HG03439 (cell line): ENCODE data around the gene SHISA9.

ENCODE experiments used
- ATAC-seq: cut with Tn5 transposase; IDR thresholded peaks from one replicate; pipeline ENCODE4 v1.9.1; 2021; ENCODE audit warnings: mild to moderate bottlenecking, moderate library complexity; ENCODE audit not compliant: unreplicated experiment

The SHISA9 gene

GRCh38 chr16:13244770-13245169, 343.4 kb downstream of the SHISA9 start:
- no peak for ATAC-seq

DNA sequence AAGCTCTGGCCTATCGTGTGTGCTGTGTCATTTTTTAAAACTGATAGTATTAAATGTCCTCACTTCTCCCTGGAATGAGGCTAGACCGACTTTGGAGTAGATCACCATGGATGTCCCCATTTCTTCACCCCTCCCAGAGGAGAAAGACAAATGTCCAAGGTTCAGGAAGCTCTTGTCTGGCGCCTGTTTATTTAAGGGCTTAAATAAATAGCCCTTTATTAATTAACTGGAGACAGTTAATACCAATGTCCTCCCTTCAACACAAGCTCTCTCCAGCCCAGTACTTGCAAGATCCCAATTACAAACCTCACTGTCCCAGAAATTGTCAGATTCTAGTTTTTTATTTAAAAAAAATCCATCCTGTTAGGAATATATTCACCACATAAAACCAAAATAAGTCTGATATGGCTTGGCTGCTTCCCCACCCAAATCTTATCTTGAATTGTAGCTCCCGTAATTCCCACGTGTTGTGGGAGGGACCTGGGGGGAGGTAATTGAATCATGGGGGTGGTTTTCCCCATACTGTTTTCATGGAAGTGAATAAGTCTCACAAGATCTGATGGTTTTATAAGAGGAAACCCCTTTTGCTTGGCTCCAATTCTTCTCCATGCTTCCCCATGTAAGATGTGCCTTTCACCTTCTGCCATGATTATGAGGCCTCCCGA, 344.4 kb downstream of the SHISA9 start:
- no peak for ATAC-seq

- no peak for ATAC-seq
These were observed 353.7 kb downstream of the SHISA9 start for GRCh38 chr16:13254998-13255614.

DNA sequence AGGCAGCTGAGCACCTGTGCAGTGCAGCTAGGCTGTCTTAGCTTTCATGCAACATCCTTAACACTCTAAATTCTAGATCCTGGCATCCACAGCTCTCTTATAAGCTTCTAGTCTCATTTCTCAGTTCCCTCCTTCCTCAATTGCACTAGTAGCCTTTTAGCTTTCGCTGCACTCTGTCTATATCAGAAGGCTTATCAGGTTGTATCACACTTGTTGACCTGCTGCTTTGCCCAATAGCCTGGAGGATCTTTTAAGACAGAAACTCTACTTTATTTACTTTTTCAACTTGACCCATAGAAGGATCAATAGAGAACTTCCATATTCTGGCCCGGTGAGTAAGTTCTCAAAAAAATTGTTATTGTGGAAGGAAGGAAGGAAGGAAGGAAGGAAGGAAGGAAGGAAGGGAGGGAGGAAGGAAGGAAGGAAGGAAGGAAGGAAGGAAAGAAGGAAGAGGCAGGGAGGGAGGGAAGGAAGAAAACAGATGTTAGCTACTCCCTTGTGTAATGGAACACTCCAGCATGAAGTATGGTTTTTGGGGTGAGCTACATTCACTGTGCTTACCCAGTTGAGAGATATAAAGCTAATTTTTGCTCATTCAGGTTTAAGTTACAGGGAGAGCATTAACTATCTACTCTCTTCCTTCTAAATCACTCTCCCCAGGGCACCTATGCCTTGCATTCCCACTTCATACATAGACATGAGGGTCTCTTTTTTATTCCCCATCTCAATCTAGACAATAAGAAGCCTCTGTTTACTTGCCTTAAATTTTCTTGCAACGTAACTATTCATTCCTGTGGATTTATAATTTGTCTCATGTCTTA, 361.1 kb downstream of the SHISA9 start:
- no peak for ATAC-seq

DNA sequence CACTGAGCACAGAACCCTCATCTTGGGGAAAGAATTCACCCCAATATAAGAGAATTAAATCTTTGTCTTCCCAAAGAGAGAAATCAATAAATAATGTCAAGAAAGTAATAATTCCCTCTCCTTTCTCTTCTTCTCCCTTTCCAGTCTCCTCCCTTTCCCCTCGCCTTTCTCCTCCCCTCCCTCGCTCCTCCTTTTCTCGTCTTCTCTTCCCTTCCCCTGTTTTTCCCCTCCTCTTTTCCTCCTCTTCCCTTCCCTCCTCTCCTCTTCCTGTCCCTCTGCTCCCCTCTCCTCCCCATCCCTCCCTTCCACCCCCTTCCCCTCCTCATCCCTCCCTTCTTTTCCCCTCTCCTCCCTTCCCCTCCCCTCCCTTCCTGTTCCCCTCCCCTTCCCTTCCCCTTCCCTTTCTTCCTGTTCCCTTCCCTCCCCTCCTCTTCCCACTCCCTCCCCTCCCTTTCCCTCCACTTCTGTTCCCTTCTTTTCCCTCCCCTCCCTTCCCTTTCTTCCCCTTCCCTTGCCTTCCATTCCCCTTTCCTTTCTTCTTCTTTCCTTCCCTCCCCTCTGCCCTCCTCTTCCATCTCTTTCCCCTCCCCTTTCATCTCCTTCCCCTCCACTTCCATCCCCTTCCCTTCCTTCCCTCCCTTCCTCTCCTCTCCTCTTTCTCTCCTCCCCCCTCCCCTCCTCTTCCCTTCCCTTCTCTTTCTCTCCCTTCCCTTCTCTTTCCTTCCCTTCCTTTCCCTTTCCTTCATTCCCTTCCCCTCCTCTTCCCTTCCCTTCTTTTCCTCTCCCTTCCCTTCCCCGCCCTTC, 363.6 kb downstream of the SHISA9 start:
- ATAC-seq, result no peak

- ATAC-seq, result no peak
These were observed 368.0 kb downstream of the SHISA9 start for GRCh38 chr16:13269359-13269758.

DNA sequence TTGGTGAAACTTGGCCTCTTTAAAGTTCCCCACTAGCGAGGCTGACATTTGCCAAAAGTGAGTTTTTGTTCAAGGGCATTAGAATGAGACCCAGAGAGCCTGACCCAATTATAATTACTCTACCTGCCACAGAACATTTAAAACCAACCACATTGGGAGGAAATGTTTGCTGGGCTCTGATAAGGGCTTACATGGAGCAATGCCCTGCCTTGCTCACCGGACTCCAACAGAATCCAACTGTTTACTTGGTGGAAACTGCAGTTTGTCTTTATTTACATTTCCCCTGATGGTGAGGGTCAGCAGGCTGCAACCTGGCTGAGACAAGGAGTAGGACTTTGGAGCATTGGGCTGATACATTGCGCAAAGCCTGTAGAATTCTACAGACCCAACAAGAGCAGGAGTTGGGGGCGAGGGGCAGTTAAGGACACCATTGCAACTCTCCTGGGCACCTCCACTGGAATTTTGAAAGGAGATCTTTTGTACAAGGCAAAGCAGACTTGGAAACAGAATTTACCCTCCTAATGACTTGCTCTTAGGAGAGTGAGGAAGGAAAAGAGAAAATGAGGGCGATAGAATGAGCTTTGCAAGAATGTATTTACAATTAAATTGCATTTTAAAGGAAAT, 368.6 kb downstream of the SHISA9 start:
- no peak for ATAC-seq

- no peak for ATAC-seq
These were observed 369.2 kb downstream of the SHISA9 start for GRCh38 chr16:13270602-13271001.

- ATAC-seq, result no peak
These were observed 388.1 kb downstream of the SHISA9 start for GRCh38 chr16:13289515-13289914.
